HepG2 (cell line): ENCODE results near the gene SMC1B. TPM values are rescaled to one million over a fixed set of nuclear protein-coding genes. Genes with fewer than 3 reads are reported as not detected.

Source experiments
- FOXA1 ChIP-seq, 2 experiments: fragments of 450-650 bp in 1 of 2; sonication (generic) in 1 of 2; formaldehyde crosslinking in 1 of 2; IDR thresholded peaks; 2 replicates each; pipeline versions ENCODE4 v1.4.0 to v1.6.1; 2016 to 2020; ENCODE audit warnings: missing genetic modification reagents in 1 of 2
- FOXJ3 ChIP-seq: sonication (generic); formaldehyde crosslinking; IDR thresholded peaks from 2 replicates; pipeline ENCODE4 v1.4.0; 2020; ENCODE audit warnings: missing genetic modification reagents, mild to moderate bottlenecking, borderline replicate concordance
- GATAD1 ChIP-seq: IDR thresholded peaks from 2 replicates; pipeline ENCODE4 v1.6.1; 2016; ENCODE audit warnings: missing genetic modification reagents, missing compliant biosample characterization
- PAX8 ChIP-seq: sonication (generic); formaldehyde crosslinking; IDR thresholded peaks from 2 replicates; pipeline ENCODE4 v1.8.0; 2022; ENCODE audit warnings: mild to moderate bottlenecking, missing genetic modification reagents, borderline replicate concordance
- REPIN1 ChIP-seq: sonication (generic); formaldehyde crosslinking; IDR thresholded peaks from 2 replicates; pipeline ENCODE4 v1.8.0; 2022; ENCODE audit warnings: missing genetic modification reagents, low read depth, mild to moderate bottlenecking, borderline replicate concordance
- RFXAP ChIP-seq: sonication (generic); formaldehyde crosslinking; IDR thresholded peaks from 2 replicates; pipeline ENCODE4 v1.4.0; 2020; ENCODE audit warnings: missing genetic modification reagents, borderline replicate concordance
- TBX2 ChIP-seq: sonication (generic); formaldehyde crosslinking; IDR thresholded peaks from 2 replicates; pipeline ENCODE4 v1.5.0; 2020; ENCODE audit warnings: missing genetic modification reagents, mild to moderate bottlenecking, borderline replicate concordance
- ZFAT ChIP-seq: sonication (generic); formaldehyde crosslinking; conservative IDR thresholded peaks from 2 replicates; pipeline ENCODE4 v1.8.1; 2023; ENCODE audit warnings: missing genetic modification reagents, inconsistent platforms
- ZFP36L2 ChIP-seq: sonication (generic); formaldehyde crosslinking; IDR thresholded peaks from 2 replicates; pipeline ENCODE4 v1.4.0; 2020; ENCODE audit warnings: missing genetic modification reagents
- ZNF235 ChIP-seq: sonication (generic); formaldehyde crosslinking; IDR thresholded peaks from 2 replicates; pipeline ENCODE4 v1.8.1; 2023; ENCODE audit warnings: mild to moderate bottlenecking, missing genetic modification reagents, borderline replicate concordance
- ZNF432 ChIP-seq: sonication (generic); formaldehyde crosslinking; IDR thresholded peaks from 2 replicates; pipeline ENCODE4 v1.5.0; 2020; ENCODE audit warnings: missing genetic modification reagents, mild to moderate bottlenecking, borderline replicate concordance
- ZNF768 ChIP-seq: sonication (generic); formaldehyde crosslinking; IDR thresholded peaks from 2 replicates; pipeline ENCODE4 v1.4.0; 2020; ENCODE audit warnings: missing genetic modification reagents
- ZSCAN12 ChIP-seq: sonication (generic); formaldehyde crosslinking; IDR thresholded peaks from 2 replicates; pipeline ENCODE4 v1.9.0; 2021; ENCODE audit warnings: mild to moderate bottlenecking, missing genetic modification reagents
- polyA plus RNA-seq, 8 experiments: library from polyadenylated mRNA; depleted of rRNA in 3 of 8; stranded (reverse) in 7 of 8; unstranded in 1 of 8; fragments of >200 nt; fragmentation: Illumina TruSeq in 4 of 8; extraction: Trizol in 4 of 8; gene quantifications; 2 replicates each; pipeline versions ENCODE4 v1.2.1 to v1.2.3, GENCODE V29; 2011 to 2016; ENCODE audit warnings: low read depth in 4 of 8, missing spikeins in 1 of 8, mixed read lengths in 1 of 8; ENCODE audit not compliant: insufficient read depth in 1 of 8
- total RNA-seq, 5 experiments: library from RNA; depleted of rRNA; stranded (reverse); fragments of >200 nt; fragmentation: Illumina TruSeq; extraction: Trizol; gene quantifications; 2 replicates each; pipeline ENCODE4 v1.2.3, GENCODE V29; 2016; ENCODE audit warnings: low read depth in 1 of 5
- TF ChIP-seq, protein P1 (sequence below): sonication (generic); formaldehyde crosslinking; IDR thresholded peaks from 2 replicates; pipeline ENCODE4 v1.4.0; 2020; ENCODE audit warnings: missing genetic modification reagents
- TF ChIP-seq, protein P2 (sequence below): sonication (generic); formaldehyde crosslinking; IDR thresholded peaks from 2 replicates; pipeline ENCODE4 v1.5.0; 2020; ENCODE audit warnings: missing genetic modification reagents
- TF ChIP-seq, protein P3 (sequence below): sonication (generic); formaldehyde crosslinking; IDR thresholded peaks from 2 replicates; pipeline ENCODE4 v1.8.0; 2022; ENCODE audit warnings: low read depth, missing genetic modification reagents
- TF ChIP-seq, protein P4 (sequence below): sonication (generic); formaldehyde crosslinking; IDR thresholded peaks from 2 replicates; pipeline ENCODE4 v1.4.0; 2020; ENCODE audit warnings: missing genetic modification reagents
- TF ChIP-seq, protein P5 (sequence below): sonication (generic); formaldehyde crosslinking; IDR thresholded peaks from 2 replicates; pipeline ENCODE4 v1.4.0; 2020; ENCODE audit warnings: missing genetic modification reagents

SMC1B gene
- total and polyA plus RNA-seq, 2 of the 13 experiments (the other 11 are each of a cell fraction or from before 2014, with no cell fraction given): not detected

DNA sequence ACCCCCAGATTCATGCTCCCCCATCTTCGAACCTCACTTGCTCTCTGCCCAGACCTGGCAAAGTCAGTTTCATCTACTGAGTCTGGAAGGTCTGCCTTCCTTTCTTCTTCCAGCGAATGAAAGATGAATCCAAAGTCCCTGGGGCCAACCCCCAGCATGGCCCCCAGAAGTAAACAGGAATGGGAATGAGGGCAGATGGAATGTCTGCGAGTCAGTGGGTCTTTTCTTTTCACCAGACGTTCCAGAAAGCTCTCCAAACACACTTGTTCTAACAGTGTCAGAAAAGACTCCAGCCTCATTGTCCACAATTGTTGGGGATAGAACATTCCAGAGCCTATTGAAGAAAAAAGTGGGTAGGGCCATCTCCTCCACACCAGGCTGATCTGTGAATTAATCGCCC lies 28.7 kb upstream of the SMC1B start (continued):
- TF ChIP-seq, protein P1, sequence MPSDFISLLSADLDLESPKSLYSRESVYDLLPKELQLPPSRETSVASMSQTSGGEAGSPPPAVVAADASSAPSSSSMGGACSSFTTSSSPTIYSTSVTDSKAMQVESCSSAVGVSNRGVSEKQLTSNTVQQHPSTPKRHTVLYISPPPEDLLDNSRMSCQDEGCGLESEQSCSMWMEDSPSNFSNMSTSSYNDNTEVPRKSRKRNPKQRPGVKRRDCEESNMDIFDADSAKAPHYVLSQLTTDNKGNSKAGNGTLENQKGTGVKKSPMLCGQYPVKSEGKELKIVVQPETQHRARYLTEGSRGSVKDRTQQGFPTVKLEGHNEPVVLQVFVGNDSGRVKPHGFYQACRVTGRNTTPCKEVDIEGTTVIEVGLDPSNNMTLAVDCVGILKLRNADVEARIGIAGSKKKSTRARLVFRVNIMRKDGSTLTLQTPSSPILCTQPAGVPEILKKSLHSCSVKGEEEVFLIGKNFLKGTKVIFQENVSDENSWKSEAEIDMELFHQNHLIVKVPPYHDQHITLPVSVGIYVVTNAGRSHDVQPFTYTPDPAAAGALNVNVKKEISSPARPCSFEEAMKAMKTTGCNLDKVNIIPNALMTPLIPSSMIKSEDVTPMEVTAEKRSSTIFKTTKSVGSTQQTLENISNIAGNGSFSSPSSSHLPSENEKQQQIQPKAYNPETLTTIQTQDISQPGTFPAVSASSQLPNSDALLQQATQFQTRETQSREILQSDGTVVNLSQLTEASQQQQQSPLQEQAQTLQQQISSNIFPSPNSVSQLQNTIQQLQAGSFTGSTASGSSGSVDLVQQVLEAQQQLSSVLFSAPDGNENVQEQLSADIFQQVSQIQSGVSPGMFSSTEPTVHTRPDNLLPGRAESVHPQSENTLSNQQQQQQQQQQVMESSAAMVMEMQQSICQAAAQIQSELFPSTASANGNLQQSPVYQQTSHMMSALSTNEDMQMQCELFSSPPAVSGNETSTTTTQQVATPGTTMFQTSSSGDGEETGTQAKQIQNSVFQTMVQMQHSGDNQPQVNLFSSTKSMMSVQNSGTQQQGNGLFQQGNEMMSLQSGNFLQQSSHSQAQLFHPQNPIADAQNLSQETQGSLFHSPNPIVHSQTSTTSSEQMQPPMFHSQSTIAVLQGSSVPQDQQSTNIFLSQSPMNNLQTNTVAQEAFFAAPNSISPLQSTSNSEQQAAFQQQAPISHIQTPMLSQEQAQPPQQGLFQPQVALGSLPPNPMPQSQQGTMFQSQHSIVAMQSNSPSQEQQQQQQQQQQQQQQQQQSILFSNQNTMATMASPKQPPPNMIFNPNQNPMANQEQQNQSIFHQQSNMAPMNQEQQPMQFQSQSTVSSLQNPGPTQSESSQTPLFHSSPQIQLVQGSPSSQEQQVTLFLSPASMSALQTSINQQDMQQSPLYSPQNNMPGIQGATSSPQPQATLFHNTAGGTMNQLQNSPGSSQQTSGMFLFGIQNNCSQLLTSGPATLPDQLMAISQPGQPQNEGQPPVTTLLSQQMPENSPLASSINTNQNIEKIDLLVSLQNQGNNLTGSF (CRISPR knock-in tag): no peak
- TF ChIP-seq RFXAP (CRISPR knock-in tag) (no peak), FOXJ3 (CRISPR knock-in tag) (no peak), ZNF235 (CRISPR knock-in tag) (no peak), ZSCAN12 (CRISPR knock-in tag) (no peak), ZNF432 (CRISPR knock-in tag) (no peak), PAX8 (CRISPR knock-in tag) (no peak), ZFP36L2 (CRISPR knock-in tag) (no peak), ZNF768 (no peak), FOXA1 (IDR thresholded peaks at IDR 0.05) (no peak), FOXA1 (CRISPR knock-in tag; IDR thresholded peaks at IDR 0.05) (peak; percentile 64), ZFAT (CRISPR knock-in tag) (no peak), GATAD1 (CRISPR knock-in tag) (no peak), TBX2 (0 out of 2 replicates have a peak, but pooled peaks have one; percentile 14), REPIN1 (no peak)
- TF ChIP-seq, protein P2, sequence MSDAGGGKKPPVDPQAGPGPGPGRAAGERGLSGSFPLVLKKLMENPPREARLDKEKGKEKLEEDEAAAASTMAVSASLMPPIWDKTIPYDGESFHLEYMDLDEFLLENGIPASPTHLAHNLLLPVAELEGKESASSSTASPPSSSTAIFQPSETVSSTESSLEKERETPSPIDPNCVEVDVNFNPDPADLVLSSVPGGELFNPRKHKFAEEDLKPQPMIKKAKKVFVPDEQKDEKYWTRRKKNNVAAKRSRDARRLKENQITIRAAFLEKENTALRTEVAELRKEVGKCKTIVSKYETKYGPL (CRISPR knock-in tag): no peak
- TF ChIP-seq, protein P3, sequence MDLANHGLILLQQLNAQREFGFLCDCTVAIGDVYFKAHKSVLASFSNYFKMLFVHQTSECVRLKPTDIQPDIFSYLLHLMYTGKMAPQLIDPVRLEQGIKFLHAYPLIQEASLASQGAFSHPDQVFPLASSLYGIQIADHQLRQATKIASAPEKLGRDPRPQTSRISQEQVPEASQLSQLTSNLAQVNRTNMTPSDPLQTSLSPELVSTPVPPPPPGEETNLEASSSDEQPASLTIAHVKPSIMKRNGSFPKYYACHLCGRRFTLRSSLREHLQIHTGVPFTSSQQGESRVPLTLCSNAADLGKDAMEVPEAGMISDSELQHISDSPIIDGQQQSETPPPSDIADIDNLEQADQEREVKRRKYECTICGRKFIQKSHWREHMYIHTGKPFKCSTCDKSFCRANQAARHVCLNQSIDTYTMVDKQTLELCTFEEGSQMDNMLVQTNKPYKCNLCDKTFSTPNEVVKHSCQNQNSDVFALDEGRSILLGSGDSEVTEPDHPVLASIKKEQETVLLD (CRISPR knock-in tag): no peak
- TF ChIP-seq, protein P4, sequence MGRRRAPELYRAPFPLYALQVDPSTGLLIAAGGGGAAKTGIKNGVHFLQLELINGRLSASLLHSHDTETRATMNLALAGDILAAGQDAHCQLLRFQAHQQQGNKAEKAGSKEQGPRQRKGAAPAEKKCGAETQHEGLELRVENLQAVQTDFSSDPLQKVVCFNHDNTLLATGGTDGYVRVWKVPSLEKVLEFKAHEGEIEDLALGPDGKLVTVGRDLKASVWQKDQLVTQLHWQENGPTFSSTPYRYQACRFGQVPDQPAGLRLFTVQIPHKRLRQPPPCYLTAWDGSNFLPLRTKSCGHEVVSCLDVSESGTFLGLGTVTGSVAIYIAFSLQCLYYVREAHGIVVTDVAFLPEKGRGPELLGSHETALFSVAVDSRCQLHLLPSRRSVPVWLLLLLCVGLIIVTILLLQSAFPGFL (CRISPR knock-in tag): no peak
- TF ChIP-seq, protein P5, sequence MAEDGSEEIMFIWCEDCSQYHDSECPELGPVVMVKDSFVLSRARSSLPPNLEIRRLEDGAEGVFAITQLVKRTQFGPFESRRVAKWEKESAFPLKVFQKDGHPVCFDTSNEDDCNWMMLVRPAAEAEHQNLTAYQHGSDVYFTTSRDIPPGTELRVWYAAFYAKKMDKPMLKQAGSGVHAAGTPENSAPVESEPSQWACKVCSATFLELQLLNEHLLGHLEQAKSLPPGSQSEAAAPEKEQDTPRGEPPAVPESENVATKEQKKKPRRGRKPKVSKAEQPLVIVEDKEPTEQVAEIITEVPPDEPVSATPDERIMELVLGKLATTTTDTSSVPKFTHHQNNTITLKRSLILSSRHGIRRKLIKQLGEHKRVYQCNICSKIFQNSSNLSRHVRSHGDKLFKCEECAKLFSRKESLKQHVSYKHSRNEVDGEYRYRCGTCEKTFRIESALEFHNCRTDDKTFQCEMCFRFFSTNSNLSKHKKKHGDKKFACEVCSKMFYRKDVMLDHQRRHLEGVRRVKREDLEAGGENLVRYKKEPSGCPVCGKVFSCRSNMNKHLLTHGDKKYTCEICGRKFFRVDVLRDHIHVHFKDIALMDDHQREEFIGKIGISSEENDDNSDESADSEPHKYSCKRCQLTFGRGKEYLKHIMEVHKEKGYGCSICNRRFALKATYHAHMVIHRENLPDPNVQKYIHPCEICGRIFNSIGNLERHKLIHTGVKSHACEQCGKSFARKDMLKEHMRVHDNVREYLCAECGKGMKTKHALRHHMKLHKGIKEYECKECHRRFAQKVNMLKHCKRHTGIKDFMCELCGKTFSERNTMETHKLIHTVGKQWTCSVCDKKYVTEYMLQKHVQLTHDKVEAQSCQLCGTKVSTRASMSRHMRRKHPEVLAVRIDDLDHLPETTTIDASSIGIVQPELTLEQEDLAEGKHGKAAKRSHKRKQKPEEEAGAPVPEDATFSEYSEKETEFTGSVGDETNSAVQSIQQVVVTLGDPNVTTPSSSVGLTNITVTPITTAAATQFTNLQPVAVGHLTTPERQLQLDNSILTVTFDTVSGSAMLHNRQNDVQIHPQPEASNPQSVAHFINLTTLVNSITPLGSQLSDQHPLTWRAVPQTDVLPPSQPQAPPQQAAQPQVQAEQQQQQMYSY (CRISPR knock-in tag): no peak
